Mesothelial cell of epicardium (in vitro differentiated cells): ENCODE results near the gene FAM53B. TPM values are rescaled to one million over a fixed set of nuclear protein-coding genes. Genes with fewer than 3 reads are reported as not detected.
A peak's percentile ranks its signal among the peaks of the same experiment; 100 is the strongest.

Experiments
- DNase-seq, 2 experiments: peaks; one replicate each; pipeline ENCODE4 v3.0.0; 2021; ENCODE audit warnings: low spot score in 2 of 2; ENCODE audit not compliant: unreplicated experiment in 2 of 2
- H3K27ac Mint-ChIP-seq: 2 replicates; pipeline ENCODE4 v1.8.0; 2021; ENCODE audit warnings: mixed read lengths
- H3K27me3 Mint-ChIP-seq: 2 replicates; pipeline ENCODE4 v1.8.0; 2021; ENCODE audit warnings: low read depth, mixed read lengths
- H3K36me3 Mint-ChIP-seq: 2 replicates; pipeline ENCODE4 v1.8.0; 2021; ENCODE audit warnings: mixed read lengths
- H3K4me1 Mint-ChIP-seq: 2 replicates; pipeline ENCODE4 v1.8.0; 2021; ENCODE audit warnings: mixed read lengths
- H3K4me3 Mint-ChIP-seq: 2 replicates; pipeline ENCODE4 v1.8.0; 2021; ENCODE audit warnings: mild to moderate bottlenecking, moderate library complexity, mixed read lengths
- H3K9me3 Mint-ChIP-seq: 2 replicates; pipeline ENCODE4 v1.8.0; 2021; ENCODE audit warnings: mixed read lengths
- CTCF ChIP-seq: fragments of 200-600 bp; sonication (generic); IDR thresholded peaks from one replicate; pipeline ENCODE4 v1.5.0; 2021; ENCODE audit warnings: antibody characterized with exemption; ENCODE audit not compliant: unreplicated experiment
- total RNA-seq: library from RNA; stranded (reverse); gene quantifications from 3 replicates; pipeline ENCODE4 v1.2.1, GENCODE V29; 2021

FAM53B gene
- total RNA-seq, 1 donor from 2014 or later, result 42.0 TPM

DNA sequence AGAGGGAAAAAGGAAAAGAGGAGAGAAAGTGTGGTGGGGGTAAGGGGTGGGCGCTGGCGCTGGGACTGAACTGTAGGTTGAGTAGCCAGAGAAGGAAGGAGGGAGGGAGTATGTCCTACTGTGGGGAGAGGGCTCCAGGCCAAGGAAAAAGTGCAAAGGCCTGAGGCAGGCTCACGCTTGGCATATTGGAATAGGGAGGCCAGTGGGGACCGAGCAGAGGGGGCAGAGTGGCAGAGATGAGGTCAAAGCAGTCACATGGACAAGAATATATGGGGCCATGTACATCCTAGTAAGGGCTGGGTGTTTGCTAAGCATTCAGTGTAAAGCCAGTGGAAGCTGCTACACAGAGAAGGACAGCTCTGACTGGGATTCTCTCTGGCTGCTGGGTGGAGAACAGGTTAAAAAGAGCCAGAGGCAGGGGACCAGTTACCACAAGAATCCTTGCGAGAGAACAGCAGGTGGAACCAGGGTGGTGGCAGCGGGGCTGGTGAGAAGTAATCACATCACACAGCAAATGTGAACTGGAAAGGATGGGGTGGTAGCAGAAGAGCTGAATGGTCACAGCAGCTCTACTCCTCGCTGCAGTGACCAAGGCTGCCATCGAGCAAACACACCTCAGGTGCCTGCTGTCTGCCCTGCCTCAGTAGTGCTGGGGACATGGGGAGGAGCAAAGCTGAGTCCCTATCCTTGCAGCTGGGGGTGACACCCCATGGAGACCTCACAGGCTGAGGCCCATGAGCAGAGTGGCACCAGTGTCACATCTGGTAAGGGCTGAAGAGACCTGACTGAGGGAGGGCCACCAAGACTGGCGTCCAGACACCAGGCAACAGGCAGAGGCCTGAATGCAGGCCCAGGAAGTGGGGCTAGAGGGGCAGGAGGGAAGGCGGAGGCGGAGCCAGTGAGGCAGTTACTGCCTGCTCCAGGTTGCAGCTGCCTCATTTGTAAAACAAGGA lies 39.5 kb downstream of the FAM53B start:
- no peak for TF ChIP-seq CTCF
- Mint-ChIP-seq H3K9me3 (no peaks in the 10 kb centered on the region), H3K27ac (peak overlapping the region; percentile 22), H3K36me3 (peaks cover 2% of the 10 kb centered on the region), H3K4me1 (peaks cover 58% of the 10 kb centered on the region), H3K27me3 (no peaks in the 10 kb centered on the region), H3K4me3 (no peak overlapping the region)
- DNase-seq, result no peak

DNA sequence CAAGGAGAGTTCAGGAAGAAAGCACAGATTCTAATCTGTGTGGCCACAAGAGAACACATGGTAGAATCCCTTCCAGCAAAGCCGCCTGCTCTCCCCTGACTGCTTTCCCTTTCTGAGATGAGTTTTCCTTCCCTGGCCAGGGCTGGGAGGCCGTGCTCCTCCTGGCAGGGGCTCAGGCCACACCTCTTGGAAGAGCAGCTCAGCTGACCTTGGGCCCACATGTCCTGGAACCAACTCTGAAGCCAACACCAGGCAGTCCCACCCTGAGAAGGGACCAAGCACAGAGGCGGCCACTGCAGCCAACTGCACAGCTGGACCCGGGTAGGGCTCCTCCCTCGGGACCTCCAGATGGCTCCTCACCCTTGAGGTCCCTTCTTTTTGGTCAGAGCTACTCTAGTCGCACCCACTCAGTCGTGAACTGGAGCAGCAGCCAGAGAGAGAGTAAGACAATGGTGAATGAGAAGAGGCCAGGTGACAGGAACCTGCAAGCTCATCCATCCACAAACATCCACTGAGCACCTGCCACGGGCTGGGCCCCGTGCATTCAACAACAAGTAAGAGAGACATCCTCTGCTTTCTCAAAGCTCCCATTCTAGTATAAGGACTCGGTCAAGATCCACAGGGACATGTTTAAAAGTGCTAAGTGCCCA lies 40.3 kb downstream of the FAM53B start:
- Mint-ChIP-seq H3K36me3 (peaks cover 4% of the 10 kb centered on the region), H3K4me1 (peaks cover 50% of the 10 kb centered on the region), H3K27me3 (no peaks in the 10 kb centered on the region), H3K4me3 (no peak overlapping the region), H3K9me3 (no peaks in the 10 kb centered on the region), H3K27ac (peak overlapping the region; percentile 87)
- TF ChIP-seq CTCF, result no peak
- DNase-seq, result no peak

GRCh38 chr10:124703372-124703771 lies 40.8 kb downstream of the FAM53B start:
- TF ChIP-seq CTCF, result no peak
- Mint-ChIP-seq H3K27me3 (no peaks in the 10 kb centered on the region), H3K36me3 (peaks cover 7% of the 10 kb centered on the region), H3K27ac (peak overlapping the region; percentile 87), H3K9me3 (no peaks in the 10 kb centered on the region), H3K4me3 (no peak overlapping the region), H3K4me1 (peaks cover 47% of the 10 kb centered on the region)
- DNase-seq, result no peak

DNA sequence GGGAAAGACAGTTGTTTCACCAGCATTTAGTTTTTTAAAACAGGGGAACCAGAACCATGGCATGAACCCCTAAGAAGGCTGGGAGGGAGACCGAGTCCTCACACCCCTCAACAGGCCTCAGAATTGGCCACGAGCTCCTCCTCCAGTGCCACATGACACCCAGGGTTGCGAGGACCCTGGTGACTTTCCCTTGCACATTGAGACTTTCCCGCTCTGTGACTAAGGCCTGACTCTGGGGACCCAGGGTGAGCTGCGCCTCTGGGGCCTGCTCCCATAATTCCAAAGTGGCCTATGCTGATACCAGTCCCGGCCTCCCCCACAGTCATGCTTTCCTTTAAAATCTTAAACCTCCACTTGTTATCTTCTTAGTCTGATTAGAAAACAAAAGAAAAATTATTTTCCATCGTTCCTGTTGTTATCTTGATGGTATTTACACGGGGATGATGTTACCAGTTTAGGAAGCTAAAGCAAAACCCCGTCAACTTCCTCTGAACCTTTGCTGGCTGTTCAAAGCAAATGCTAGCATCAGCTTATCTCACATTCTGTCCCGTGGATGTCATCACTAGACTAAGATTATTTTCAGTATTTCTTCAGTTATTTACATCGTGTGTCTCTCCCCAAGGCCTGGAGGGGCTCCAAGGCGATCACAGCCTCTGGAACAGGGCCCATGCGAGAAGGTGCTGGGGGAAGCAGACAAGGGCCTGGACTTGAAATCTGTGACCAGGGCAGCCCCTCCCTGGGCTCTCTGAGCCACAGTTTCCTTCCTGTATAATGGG lies 42.1 kb downstream of the FAM53B start:
- Mint-ChIP-seq H3K9me3 (no peaks in the 10 kb centered on the region), H3K27me3 (no peaks in the 10 kb centered on the region), H3K4me3 (no peak overlapping the region), H3K27ac (peak overlapping the region; percentile 87), H3K4me1 (peaks cover 37% of the 10 kb centered on the region), H3K36me3 (peaks cover 7% of the 10 kb centered on the region)
- no peak for TF ChIP-seq CTCF
- DNase-seq, result peak in 1 of 2 experiments; percentile 53

DNA sequence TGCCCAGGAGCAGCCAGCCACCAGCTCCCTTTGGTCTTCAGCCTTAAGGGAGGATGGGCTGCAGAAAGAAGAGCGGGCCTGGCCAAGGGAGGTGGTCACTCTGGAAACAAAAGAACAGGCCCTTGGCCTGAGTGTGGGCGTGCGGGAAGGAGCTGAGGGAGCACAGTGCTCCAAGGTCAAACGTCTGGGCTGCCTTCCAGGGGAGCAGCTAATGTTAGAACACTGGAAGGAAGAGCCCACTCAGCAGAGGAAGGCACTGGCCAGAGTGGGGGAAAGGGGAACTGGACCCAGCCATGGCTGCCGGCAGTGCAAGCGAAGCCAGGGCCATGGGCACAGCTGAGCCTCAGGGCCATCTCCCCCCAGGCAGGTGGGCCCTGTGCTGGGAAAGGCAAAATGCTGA lies 42.7 kb downstream of the FAM53B start:
- H3K4me1 Mint-ChIP-seq, result peaks cover 36% of the 10 kb centered on the region
- TF ChIP-seq CTCF, result no peak
- peaks cover 7% of the 10 kb centered on the region for H3K36me3 Mint-ChIP-seq
- peak overlapping the region; percentile 87 for H3K27ac Mint-ChIP-seq
- H3K4me3 Mint-ChIP-seq, result no peak overlapping the region
- H3K9me3 Mint-ChIP-seq, result no peaks in the 10 kb centered on the region
- H3K27me3 Mint-ChIP-seq, result no peaks in the 10 kb centered on the region
- no peak for DNase-seq
